T-helper 9 cell (primary cell): ENCODE measurements around the gene RFX1.
"Not testable (repeated sequence)": the region's sequence is repeated elsewhere in the genome, so short reads cannot be mapped to it uniquely, and the experiment has no call there.

Experiments used
- DNase-seq: peaks from one replicate; pipeline ENCODE4 v3.0.0-alpha.2; 2020

Gene RFX1

DNA sequence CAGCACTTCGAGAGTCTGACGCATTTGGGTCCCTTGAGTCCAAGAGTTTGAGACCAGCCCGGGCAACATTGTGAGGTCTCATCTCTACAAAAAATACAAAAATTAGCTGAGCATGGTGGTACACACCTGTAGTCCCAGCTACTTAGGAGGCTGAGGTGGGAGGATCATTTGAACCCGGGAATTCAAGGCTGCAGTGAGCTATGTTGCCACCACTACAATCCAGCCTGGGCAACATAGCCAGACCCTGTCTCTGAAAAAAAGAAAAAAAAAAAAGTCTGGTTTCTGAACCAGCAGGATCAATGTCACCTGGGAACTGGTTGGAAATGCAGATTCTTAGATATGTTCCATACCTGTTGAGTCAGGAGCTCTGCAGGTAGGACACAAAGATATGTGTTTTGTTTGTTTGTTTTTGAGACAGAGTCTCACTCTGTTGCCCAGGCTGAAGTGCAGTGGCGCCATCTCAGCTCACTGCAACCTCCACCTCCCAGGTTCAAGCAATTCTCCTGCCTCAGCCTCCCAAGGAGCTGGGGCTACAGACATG is 20.6 kb upstream of the RFX1 start:
- not testable (repeated sequence) for DNase-seq

DNA sequence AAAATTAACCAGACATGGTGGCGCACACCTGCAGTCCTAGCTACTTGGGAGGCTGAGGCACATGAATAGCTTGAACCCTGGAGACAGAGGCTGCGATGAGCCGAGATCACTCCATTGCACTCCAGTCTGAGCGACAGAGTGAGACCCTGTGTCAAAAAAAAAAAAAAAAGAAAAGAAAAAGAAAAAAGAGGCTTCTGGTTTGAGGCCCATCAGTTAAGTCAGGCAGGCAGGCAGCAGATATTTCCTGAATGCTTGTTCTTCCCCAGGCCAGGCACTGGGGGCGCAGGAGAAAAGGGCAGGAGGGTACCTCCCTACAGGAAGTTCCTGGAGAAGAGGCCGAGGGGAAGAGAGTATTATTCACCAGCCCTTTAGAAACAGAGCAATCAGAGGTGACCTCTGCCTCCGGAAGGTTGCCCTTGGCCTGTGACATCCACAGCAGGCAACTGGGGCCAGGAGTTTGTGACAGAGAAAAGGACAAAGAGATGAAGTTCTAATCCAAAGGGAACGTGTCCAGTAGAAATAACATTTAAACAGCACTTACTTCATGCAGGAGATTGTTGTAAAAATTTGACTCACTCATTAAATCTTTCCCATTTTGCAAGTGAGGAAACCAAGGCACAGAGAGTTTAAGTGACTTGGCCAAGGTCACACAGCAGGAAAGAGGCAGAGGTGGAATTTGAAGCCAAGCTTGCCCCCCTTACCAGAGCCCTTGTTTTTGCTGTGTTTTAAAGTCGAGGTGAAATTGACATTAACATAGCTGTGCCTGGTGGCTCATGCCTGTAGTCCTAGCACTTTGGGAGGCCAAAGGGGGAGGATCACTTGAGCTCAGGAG is 17.5 kb upstream of the RFX1 start:
- no peak for DNase-seq

DNA sequence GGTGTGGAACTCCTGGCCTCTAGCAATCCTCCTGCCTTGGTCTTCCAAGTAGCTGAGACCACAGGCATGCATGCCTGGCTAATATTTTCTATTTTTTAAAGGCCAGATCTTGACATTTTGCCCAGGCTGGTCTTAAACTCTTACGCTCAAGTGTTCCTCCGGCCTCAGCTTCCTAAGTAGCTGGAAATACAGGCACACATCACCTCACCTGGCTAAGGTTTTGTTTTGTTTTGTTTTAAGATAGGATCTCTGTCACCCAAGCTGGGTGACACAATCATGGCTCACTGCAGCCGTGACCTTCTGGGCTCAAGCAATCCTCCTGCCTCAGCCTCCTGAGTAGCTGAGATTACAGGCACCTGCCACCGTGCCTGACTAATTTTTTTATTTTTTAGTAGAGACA is 16.3 kb upstream of the RFX1 start:
- no peak for DNase-seq

DNA sequence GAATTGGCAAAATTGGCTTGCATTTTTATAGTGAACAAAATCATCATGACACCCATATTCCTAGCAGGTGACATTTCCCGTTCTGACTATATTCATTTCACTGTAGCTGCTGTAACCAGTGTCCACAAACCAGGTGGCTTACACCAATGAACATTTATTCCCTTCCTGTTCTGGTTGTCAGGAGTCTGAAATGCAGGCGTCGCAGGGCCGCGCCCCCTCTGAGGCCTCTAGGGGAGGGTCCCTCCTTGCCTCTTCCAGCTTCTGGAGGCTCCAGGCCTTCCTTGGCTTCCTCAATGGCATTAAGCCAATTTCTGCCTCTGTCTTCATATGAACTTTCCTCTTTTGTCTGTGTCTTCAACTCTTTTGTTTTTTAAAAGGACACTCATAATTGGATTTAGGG is 15.4 kb upstream of the RFX1 start:
- DNase-seq: no peak

DNA sequence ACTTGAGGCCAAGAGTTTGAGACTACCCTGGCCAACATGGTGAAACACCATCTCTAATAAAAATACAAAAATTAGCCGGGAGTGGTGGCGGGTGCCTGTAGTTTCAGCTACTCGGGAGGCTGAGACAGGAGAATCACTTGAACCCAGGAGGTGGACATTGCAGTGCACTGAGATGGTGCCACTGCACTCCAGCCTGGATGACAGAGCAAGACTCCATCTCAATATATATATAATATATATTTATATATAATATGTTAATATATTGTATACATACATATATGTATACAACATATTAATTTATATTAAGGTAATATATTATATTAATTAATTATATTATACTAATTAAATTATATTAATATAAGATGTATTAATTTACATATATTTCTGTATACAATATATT is 13.6 kb upstream of the RFX1 start:
- not testable (repeated sequence) for DNase-seq

DNA sequence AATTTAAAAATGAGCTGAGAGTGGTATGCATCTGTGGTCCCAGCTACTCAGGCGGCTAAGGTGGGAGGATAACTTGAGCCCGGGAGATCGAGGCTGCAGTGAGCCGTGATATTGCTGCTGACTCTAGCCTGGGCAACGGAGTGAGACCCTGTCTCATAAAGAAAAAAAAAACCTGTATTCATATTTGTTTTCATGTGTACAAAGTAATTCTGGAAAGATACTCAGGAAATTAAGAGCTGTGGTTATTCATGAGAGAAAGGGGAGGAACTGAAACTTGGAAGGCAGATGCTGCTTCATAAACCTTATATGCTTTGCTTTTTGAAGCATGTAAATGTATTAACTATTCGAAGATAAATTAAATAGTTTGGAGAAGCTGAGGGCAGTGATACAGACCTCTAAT is 13.0 kb upstream of the RFX1 start:
- no peak for DNase-seq

DNA sequence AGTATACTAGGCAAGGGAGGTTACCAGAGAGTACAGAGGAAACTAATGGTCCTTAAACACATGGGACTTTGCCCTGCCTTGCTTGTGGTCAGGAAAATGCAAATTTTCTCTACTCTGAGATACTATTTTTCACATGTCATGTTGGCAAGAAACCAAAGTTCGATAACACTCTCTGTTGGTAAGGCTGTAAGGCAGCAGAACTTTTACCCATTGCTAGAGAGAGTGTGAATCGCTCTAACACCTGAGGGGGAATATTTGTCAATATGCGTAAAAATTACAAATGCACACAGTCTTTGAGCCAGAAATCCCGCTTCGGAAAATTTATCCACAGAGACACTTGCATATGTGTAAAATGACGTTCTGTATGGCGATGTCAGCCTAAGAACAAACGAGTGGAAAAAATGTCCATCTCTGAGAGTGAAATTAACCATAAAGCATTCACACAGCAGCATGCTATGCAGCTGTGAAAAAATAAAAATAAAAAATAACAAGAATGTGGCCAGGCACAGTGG is 9.5 kb upstream of the RFX1 start:
- DNase-seq: no peak

DNA sequence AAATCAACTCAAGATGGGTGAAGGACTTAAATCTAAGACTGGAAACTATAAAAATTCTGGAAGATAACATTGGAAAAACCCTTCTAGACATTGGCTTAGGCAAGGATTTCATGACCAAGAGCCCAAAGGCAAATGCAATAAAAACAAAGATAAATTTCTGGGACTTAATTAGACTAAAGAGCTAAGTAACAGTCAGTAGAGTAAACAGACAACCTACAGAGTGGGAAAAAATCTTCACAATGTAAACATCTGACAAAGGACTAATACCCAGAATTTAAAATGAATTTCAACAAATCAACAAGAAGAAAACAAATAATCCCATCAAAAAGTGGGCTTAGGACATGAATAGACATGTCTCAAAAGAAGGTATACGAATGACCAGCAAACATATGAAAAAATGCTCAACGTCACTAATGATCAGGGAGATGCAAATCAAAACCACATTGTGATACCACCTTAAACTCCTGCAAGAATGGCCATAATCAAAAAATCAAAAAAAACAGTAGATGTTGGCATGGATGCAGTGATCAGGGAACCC is 6.3 kb upstream of the RFX1 start:
- no peak for DNase-seq

DNA sequence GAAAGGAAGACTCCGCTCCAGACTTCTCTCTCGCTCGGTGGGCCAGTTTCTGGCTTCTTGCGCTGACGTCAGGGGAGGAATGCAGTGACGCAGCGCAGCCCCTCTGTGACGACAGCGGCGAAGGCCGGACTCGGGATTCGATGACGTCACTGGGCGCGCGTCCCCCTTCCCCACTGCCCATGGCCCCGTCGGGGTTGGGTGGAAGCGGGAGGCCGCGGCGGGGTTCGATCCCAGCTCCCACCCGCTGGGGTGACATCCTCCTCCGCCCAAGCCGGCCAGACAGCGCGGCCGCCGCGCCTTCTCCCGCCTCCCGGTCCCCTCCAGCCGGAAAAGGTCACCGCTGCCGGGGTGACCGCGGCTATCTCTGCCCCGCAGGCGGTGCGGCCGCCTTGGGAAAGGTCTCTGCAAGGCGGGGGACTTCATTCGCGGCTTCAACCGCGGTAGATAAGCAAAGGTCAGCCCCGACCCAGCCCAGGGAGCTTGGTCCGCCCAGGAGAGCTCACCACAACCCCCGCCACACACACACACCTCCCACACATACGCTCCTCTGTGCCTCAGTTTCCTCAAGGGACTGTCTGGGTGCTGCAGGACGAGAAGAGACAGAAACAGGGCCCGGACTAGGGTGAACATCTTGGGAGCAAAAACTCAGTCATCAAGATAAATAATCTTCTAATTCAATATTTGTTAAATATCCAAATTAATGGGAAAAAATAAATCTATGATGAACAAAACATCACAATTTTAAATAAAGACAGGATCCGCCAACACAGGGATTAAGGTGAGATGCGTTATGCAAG is 844 bp upstream of the RFX1 start:
- no peak for DNase-seq

DNA sequence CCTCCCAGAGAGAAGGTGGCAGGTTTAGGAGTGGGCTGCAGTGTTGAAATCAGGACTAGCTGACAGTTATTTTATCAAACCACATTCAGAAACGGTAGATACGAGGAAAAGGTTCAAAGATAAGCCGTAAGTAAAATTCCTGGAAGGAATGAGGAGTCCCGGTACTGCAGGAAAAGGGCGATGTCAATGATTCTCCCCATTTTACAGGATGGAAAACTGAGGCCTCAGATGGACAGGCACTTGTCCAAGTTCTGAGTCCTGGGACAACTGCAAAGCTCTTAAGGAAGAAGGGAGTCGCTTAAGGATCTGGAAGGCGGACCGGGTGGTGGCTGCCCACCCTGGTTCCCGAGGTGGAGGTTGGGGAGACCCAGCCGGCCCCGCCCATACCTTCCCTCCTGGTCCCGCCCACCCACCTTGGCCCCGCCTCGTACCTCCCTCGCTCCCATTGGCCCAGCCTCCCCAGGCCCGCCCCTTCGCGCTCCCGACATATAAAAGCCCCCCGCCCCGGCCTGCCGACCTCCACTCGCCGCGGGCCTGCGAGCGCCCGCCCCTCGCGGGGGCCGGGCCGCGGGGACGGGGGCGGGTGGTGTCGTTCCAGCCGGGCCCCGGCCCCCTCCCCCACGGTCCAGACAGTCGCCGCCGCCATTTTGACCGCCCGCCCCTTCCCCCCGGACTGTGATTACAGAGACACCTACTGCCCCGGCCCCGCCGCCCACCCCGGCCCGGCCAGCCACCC is 603 bp downstream of the RFX1 start:
- peak; percentile 96 for DNase-seq

DNA sequence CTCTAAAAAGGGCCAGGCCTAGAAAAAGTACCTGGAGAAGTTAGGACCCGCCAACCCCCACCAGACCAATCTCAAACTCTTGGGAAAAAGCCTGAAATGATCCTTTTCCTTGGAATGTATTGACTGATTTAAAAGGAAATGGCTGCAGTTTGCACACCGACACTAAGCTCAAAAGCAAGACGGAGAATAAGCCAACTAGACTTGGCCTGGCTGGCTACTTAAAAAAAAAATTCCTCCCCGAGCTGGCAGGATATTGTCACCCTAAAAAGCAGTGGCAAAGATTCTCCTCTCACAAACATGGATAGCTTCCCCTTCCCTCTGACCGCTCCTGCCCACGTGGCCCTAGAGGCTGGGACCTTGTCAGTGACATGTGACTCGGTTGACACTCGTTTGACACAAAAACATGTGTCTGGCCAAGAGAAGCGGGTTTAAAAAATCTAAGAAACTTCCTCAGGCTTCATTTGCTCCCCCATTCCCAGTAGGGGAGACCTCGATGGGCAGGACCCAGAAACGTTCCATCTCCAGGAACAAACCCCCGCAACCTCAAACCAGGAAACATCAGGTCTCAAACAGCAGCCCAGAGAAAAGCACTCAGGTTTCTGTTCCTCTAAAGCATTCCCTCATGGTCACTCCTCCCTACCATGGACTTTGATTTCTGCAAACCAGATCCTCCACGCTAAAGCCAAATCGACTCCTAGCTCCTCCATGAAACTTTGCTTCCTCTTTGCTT is 1.3 kb downstream of the RFX1 start:
- no peak for DNase-seq

DNA sequence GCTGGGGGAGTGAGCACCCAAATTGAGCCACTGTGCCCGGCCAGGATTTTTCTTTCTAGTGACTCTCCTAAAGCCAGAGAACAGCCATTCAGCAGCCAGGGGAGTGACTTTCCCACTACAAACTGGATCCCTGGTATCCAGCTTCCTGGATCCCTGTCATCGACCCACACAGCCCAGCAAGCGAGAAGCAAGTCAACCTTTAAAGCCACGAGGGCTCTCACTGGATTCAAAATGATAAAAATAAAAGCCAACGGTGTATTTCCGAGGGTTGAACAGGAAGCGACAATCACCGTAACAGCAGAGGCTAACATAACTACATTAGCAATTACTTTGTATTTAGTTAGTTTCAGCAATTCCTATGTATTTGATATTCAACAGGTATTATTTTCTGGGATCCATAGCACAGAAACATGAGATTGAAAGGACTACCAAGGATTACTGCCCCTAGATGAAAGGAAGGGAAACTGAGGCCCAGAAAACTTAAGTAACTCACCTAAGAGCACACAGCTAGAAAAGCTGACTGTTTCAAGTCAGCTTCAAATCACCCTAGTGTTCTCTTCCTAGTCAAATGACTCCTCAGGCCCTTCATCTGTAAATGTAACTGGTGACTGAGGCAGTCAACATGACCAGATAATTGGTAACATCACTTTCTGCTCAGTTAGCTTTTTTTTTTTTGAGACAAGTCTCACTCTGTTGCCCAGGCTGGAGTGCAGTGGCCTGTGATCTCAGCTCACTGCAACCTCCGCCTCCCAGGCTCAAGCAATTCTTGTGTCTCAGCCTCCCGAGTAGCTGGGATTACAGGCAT is 2.7 kb downstream of the RFX1 start:
- no peak for DNase-seq

DNA sequence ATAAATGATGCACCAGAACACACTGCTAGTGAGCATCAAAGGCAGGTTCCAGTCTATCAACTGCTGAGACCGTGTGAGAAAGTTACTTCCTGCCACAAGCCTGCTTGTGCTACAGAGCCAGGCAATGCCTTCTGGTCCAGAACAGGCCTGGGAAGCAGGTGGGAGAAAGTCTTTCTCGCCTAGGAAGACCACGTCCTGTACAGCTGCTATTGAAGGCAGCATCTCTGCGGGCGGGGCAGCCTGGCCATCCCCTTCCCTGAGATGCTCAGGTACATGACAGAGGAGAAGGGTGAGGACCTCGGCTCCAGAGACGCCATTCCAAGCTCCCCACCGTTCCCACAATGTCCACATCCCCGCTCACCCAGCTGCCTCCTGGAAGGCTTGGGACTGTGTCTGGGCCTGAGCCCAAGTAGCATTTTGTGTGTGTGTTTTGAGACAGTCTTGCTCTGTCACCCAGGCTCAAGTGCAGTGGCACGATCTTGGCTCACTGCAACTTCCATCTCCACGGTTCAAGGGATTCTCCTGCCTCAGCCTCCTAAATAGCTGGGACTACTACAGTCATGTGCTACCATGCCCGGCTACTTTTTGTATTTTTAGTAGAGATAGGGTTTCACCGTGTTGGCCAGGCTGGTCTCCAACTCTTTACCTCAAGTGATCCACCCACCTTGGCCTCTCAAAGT is 3.4 kb downstream of the RFX1 start:
- DNase-seq: no peak

DNA sequence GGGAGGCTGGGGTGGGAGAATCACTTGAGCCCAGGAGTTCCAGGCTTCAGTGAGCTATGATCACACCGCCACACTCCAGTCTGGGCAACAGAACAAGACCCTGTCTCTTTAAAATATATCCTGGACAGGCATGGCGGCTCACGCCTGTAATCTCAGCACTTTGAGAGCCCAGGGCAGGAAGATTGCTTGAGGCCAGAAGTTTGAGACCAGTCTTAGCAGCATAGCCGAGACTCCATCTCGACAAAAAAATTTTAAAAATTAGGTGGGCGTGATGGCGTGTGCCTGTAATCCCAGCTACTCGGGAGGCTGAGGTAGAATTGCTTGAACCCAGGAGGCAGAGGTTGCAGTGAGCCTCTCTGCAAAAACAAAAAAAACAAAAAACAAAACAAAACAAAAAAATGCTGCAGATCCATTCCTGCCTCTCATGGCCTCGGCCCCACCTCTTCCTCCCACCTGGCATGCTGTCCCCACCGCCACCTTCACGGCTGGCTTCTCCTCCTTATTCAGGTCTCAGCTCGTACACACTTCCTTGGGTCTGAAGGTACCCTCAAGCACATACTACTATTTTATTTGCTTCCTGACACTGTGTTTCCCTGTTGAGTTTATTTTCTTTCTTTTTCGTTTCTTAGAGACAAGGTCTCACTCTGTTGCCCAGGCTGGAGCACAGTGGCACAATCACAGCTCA is 5.3 kb downstream of the RFX1 start:
- DNase-seq: no peak

DNA sequence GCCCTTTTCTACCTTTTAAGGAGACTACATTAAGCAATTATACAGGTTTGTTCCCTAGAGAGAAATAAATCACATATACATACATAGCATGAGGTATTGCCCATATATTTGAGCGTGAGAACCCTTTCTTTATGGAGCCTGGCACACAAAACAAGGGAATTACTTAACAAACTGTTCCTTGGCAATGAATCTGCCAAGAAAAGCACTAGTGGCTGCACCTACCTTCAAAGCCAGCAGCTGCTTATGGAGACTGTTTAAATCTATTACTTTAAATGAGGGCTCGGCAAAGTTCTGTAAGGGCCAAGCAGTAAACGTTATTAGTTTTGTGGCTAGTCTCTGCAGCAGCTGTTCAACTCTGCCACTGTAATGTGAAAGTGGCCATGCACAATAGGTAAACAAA is 7.0 kb downstream of the RFX1 start:
- no peak for DNase-seq

DNA sequence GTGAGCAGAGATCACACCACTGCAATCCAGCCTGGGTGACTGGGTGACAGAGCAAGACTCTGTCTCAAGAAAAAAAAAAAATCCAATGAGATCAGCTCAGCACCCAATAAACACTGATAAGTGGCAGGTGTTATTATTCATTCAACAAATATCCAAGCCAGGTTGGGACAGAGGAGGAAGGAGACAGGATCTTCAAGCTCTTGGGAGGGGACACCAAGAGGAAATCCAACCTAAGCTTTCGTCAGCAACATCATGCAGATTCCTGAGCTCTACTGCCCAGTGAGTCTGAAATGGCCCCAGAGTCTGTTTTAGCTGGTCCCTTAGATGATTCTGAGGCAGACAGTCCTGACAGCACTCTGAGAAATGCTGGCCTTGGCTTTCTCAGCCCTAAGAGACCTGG is 7.7 kb downstream of the RFX1 start:
- no peak for DNase-seq

DNA sequence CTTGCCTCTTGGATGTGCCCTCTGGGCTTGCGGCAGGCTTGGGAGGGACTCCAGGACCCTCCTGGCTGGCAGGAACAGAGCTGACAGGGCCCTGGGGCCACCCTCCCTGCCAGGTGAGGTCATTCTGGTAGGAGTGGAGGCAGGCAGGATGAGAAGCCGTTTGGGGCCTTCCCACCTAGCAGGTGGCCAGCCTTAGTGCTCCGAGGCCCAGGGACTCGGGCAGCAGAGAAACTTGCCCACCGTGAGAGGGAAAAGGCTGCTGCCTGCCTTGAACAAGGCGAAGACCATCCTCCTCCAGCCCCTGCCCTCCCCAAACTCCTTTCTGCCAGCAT is 8.5 kb downstream of the RFX1 start:
- DNase-seq: no peak

DNA sequence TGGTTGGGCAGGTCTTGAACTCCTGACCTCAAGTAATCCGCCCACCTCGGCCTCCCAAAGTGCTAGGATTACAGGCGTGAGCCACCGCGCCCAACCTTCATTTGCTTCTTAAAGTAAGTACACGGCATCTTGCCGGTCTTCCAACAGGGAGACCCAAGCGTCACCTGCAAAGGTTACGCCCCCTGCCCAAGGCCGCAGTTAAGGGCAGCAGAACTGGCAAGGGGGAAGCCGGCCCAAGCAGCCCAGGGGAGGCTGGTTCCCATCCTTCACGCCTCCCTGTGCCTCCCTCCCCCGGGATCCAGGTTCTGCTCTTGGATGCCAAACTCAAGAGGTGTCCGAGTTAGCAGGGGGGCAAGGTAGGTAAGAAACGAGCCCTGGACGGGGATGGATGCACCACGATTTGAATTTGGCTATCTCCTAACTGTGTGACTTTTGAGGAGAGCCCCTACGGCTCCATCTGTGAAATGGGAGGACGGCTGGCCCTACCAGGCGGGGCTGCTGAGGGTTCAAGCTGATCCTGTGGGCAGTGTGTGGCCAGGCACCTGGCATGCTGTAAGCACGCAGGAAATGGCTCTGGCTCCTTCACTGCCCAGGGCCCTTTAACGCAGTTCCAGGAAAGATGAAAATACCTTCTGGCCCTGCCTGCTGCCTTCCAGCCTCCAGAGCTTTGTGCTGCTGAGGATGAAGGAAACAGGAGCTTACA is 9.0 kb downstream of the RFX1 start:
- DNase-seq: no peak
